HG02759 (cell line): ENCODE measurements around the gene FN3K.
A peak's percentile ranks its signal among the peaks of the same experiment; 100 is the strongest.

Experiments used
- ATAC-seq: cut with Tn5 transposase; IDR thresholded peaks from one replicate; pipeline ENCODE4 v1.9.1; 2021; ENCODE audit warnings: mild to moderate bottlenecking, moderate library complexity; ENCODE audit not compliant: unreplicated experiment

The FN3K gene

DNA sequence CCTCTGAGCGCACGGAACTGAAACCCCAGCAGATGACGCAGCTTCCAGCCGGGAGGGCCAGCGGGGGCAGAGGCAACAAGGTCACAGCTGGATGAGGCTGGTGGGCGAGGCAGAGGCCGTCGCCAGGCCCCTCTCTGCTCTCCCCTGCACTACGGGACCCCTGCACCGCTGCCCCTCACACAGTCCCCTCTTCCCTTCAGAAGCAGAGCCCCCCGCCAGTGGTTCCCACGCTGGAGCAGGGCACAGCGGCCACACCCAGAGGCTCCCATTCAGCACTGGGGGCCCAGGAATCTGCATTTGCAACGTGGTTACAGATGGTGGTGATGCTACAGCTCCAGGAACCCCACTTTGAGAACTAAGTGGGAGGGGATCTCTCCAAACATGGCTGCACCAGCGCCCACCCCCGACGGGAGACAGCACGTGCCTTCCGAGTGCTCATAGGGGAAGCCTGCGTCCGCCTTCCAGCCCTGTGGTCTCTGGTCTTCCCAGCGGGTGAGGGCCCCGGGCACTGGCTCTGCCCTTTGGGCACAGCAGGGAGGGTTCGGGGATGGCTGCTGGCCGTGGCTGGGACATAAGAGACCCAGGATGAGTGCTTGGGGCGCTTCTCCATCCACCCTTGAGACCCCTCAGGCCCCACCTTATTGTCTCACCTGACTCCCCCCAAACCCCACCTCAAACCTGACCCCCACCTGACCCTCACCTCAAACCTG, 32.2 kb upstream of the FN3K start:
- ATAC-seq, result no peak

DNA sequence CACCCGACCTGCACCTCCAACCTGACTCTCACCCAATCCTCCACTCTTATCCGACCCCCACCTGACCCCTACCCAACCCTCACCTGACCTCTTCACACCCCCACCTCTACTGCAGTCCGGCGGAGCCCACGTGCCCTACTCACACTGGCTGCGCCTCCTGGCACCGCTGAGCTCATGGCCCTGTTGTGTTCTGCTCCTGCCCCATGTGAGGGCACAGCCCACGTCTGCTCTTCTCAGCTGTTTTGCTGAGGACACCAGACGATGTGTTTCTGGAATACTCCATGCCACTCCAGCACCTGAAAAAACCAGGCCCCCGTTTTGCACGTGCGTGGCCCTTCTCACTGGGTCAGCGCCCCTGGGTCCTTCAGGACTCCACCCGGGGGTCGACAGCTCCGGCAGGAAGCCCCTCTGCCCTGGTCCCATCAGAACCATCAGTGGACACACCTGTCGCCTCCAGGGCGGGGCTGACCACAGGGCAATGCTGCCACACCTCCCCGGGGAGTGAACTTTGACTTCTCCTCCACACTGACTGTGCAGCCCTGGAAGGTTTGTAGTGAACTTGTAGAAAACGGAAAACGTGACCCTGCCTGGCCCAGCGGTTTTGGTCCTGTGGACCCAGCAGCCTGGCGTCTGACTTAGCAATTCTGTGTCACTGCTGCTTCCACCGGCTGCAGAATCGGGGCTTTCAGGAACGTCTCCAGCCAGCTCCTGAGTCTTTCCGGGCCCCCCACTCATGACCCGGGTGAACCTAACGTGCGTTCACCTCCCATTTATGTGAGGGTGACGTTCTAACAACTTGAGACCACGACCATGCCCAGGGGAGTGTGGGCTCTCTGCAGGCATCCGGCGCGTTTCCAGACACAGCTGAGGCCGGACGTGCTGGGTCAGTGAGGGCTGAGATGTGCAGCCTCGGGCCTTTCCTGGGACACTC, 31.2 kb upstream of the FN3K start:
- no peak for ATAC-seq

DNA sequence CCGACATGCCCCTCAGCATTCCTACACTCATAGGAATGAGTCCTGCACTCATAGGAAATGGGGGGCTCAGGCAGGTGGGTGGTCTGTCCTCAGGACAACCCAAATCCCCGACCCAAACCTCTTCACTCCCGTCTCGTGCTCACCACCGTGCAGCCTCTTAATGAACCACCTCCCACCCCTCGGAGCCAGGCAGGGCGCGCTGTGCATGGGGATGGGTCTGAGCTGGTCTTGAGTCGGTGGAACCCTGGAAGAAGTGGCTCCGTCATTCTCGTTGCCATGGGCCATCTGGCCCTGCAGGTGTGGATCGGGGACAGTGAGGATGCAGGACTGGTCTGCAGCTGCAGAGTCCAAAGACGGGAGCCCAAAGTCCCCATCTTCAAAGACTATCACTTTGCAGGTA, 30.5 kb upstream of the FN3K start:
- ATAC-seq, result no peak

DNA sequence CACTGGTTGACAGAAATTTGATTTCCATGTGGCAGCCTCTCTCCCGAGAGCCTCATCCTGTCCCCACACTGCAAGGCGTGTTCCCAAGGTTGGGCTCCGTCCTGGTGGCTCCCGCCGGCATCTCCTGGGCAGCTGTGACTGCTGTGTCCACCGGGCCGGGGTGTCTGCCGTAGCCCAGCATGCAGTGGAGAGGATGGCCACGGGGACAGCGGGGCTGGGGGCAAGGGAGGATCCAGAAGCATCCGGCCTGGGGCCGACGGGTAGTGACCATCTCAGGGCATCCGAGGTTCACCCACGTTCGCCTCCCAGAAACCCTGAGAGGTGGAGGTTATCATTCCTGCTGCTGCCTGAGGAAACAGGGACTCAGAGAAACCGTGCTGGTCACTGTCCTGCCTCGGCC, 29.7 kb upstream of the FN3K start:
- no peak for ATAC-seq

DNA sequence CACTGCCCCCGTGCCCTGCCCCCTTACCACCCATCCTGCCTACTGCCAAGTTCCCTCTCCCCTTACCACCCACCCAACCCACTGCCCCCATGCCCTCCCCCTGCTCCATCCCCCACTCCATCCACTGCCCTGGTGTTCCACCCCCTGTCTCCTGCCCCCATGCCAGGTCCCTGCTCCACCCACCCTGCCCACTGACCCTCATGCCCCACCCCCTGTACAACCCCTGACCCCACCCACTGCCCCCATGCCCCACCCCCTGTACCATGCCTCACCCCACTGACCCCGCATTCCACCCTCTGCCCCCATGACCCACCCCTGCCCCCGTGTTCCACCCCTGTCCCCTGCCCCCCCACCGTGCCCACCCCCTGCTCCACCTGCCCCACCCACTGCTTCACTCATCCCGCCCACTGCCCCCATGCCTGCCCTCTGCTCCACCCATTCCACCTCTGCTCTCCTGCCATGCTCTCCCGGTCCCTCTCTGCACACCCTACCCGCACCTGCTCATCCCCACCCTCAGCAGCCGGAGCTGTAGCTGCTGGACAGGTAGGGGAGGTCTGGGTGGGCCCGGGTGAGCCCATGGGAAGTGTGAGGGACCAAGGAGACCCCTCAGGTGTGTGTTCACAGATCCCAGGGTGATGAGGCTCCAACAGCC, 26.3 kb upstream of the FN3K start:
- no peak for ATAC-seq

DNA sequence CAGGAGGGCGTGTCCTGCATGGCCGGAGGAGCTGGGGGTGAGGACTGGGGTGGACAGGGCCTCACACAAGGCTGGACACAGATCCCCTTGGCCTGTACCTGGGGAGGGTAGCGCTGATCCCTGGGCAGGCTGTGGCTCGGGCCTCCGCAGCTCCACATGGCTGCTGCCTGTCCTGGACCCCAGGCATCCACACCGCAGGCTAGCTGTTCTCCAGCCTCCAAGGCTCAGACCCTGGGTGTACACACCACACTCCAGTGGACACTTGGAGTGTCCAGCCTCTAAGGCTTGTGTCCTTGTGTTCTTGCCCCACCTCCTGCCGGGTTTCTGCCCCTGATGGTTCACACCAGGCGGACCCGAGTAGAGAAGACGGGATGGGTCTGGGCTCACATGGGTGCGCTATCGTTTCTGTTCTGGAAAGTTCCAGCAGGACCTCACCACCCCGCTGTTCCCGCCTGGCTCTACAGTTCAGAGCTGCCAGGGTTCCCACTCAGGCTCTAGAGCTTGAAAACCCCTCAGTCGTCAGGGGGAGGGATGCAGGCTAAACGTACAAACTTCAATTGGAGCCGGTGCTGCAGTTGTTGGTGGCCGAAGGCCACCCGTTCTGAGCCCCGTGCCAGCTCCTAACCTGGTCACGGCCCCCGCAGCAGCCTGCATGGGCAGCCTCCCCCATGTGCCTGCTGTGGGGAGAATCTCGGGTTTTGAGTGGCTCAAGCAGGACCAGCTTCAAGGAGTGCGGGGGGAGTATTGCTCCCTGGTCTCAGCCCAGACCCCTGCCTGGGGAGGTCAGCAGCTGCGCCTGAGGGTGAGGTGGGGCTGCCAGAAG, 25.5 kb upstream of the FN3K start:
- no peak for ATAC-seq

DNA sequence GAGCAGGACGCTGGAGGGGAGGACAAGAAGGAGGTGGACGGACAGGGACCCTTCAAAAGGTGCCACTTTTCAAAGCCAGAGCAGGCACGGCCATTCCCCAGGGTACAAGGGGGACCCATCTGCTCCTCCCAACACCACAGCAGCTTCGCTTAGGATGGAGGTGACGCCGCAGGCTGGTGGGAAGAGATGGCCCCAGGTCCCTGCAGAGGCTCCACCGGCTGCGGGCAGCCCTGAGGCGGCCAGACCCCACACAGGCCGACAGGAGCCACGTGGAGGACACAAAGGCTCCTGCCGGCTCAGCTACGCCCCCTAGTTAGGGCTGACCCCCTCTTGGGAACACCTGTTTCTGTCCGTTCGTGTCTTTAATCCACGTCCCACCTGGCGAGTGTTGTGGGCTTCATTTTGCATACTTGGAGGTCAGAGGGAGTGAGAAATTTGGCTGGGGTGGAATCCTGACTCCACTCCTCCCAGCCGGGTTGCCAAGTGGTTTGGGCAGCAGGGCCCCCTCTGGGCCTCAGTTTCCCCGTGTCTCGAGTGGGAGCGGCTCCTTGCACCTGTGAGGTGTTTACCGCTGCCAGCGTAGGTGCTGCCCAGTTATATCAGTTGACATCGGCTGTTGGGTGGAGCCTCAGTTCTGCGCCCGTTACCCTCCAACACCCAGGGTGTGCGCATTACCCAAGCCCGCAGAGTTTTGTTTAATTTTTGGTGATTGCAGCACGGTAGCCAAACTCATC, 24.7 kb upstream of the FN3K start:
- ATAC-seq, result no peak

DNA sequence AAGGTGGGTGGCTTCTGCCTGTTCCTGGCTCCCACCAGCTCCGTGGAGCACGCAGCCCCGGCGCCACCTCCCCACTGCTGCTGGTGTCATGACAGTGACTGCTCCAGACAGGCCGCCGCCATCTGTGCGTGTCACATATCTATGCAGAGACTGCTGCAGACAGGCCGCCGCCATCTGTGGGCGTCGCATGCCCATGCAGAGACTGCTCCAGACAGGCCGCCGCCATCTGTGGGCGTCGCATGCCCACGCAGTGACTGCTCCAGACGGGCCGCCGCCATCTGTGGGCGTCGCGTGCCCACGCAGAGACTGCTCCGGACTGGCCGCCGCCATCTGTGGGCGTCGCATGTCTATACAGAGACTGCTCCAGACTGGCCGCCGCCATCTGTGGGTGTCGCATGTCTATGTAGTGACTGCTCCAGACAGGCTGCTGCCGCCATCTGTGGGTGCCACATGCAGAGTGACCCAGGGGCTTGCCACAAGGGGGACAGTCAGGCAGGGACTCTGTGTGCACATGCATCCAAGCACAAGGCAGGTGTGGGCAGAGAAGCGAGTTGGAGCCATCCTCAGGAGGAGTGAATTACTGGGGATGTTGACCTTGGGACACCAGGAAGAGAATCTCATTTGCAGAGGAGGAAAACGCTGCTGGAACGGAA, 22.2 kb upstream of the FN3K start:
- no peak for ATAC-seq

DNA sequence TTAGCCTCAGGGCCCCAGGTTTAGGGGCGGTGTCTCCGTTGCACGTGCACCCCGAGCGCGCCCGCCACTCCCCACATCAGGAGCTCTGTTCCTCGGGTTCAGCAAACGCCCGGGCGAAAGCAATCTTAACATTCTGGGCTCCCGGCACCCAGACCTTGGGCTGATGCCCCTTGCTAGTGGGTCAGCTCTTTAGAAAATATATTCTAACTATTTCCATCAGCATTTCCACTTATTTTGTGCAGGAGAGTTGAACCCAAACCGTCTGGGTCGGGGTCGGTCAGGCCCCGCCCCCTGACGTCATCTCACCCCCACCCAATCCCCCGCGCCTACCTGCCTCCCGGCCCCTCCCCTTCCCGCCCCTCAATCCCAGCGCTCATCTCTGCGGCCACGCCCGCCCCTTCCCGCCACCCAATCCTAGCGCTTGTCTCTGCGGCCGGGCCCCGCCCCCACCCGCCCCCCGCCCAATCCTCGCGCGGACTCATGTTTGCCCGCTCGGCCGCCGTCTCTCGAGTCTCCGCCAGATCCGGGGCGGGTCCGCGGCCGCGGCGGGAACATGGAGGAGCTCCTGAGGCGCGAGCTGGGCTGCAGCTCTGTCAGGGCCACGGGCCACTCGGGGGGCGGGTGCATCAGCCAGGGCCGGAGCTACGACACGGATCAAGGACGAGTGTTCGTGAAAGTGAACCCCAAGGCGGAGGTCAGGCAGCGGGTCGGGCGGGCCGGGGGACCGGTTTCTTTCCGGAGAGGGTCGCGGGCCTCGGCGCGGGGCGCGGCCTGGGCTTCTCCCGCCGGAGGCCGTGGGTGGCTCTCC, 19.0 kb upstream of the FN3K start, which contains the start of gene FN3KRP:
FN3KRP (plus strand) TSS at position 504 of the 808 bp plus-strand sequence; CDS start at position 554, 50 bp downstream.
- peak; percentile 74 for ATAC-seq

DNA sequence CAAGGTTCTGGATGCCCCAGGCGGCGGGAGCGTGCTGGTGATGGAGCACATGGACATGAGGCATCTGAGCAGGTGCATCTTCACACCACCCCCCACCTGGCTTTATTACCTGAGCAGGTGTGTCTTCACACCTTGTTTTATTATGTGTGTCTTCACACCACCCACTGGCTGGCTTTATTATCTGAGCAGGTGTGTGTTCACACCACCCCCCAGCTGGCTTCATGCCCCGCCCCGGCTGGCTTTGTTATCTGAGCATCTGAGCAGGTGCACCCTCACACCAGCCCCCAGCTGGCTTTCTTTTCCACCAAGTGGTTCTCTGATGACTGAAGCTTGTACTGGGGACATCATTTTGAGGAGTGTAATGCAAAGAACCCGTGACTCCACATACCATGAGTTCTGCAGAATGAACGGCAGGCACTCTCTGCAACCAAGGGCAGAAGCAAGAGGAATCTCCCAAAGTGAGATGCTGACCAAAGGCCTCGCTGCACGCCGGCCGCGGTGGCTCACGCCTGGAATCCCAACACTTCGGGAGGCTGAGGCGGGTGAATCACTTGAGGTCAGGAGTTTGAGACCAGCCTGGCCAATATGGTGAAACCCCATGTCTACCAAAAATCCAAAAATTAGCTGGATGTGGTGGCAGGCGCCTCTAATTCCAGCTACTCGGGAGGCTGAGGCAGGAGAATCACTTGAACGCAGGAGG, 16.3 kb upstream of the FN3K start:
- ATAC-seq, result no peak

DNA sequence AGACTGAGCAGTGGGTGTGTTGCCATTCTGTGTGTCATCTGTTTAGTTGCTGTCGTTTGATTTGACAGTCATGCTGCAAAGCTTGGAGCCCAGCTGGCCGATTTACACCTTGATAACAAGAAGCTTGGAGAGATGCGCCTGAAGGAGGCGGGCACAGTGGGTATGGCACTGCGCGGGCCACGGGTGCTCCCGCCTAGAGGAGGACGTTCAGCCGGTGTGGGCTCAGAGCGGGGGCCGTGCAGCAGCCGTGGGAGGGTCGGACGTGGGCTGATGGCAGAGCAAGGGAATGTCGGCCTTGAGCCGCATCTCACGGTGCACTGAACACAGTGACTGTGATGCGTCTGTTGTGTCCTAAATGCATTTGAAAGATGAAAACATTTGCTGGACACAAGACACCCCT, 15.2 kb upstream of the FN3K start:
- ATAC-seq, result no peak

DNA sequence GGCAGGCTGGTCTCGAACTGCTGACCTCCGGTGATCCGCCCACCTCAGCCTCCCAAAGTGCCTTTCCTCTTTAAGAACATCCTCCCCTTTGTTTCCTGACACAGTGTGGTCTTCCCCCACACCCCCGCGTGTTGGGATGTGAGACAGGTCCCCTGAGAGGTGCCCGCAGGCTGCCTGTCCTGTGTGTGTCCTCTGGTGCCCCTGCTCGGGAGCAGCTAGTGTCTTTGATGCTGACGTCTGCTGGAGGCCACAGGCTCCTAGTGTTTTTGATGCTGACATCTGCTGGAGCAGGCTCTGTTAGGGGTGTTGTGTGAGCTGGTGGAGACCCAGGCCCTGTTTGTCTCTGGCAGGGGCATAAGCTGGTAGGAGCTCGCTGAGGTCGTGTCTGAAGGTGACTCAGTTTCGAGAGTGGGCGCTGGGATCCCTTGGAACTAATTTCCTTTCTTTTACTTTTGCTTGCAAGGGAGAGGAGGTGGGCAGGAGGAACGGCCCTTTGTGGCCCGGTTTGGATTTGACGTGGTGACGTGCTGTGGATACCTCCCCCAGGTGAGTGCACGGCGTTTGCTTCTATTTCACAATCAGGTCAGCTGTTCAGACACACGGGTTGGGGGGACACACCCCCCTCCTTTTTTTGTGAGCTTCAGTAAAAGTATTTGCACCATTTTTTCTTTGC, 12.9 kb upstream of the FN3K start:
- no peak for ATAC-seq

DNA sequence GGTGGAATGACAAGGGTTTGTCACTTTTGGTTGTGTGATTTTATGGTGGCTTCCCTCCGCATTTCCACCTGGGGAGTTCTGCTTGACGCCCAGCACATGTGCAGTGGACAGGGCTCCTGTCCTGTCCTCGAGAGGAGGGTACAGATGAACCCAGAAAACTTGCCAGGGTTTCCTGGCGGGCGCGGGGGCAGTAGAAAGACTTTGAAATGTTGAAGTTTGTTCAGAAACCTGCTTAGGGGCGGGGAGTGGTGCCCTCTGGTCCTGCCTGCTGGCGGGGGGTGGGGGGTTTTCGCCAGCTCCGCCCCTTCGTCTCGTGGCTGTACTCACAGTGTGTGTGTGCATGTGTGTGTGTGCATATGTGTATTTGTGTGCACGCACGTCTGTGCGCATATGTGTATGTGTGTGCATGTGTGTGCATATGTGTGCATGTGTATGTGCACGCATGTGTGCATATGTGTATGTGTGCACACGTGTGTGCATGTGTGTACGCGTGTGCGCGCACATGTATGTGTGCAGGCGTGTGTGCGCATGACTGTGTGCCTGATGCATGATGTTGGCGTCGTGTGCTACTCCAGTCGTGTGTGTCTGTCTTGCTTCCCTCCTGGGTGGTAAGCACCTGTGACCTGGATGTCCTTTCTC, 12.1 kb upstream of the FN3K start:
- no peak for ATAC-seq

DNA sequence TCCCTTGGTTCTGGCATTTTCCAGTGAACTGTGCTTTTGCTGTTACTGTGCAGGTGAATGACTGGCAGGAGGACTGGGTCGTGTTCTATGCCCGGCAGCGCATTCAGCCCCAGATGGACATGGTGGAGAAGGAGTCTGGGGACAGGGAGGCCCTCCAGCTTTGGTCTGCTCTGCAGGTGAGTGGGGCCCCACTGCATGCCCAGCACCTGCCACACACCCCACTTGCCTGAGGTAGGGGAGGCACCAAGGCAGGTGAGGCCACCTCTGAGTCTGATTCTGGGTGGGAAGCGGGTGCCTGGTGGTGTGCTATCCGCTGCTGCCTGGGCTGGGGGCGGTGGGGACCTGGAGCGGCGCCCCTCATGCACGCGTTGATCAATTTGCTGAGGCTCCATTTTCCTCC, 9.0 kb upstream of the FN3K start:
- ATAC-seq, result no peak

DNA sequence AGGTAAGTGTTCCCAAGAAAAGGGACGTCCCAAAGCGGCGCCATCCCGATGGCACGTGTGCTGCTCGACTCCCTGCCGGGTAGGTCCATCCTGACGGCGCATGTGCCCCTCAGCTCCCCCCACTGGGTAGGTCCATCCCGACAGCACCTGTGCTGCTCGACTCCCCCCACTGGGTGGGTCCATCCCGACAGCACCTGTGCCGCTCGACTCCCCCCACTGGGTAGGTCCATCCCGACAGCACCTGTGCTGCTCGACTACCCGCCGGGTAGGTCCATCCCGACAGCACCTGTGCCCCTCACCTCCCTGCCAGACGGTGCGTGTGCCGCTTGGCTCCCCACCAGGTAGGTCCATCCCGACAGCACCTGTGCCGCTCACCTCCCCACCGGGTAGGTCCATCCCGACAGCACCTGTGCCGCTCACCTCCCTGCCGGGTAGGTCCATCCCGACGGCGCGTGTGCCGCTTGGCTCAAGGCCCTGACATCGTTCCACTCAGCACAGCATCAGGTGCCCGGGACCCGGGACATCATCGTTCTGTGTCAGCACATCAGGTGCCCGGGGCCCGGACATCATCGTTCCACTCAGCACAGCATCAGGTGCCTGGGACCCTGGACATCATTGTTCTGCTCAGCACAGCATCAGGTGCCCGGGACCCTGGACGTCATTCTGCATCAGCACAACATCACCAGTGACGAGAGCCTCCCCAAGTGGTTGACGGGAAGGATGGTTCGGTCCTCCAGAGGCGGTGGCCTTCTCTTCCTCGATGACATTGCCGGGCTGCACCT, 5.7 kb upstream of the FN3K start:
- no peak for ATAC-seq

DNA sequence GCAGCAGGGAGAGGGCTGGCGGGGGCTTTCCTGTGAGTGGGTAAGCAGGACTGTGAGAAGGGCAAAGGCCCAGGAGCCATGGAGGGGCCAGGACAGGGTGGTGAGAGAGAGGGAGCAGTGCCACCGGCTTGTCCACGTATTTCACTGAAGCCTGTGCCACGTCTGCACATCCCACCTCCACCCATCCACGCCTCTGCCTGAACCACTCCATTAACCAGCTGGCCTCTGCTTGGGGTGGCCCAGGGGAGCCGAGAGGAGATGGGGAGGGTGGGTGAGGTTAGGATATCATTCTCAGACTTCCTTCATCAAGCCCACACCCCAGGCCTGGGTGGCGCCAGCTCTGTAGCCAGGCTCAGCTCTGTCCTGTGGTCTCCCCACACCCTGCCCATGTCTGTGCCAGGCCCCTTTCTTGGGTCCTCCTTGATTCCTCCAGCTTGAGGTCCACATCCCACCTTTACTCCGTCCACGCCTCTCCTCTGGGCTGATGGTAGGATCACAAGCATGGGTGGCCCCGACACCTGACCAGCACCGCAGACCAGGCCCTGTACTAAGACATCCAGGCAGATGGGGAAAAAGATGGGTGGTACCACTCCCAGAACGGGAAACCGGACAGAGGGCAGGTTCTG, 3.2 kb upstream of the FN3K start:
- ATAC-seq, result no peak
